GM19351 (cell line): ENCODE results near the gene LILRB3.
"Not testable (repeated sequence)": the region's sequence is repeated elsewhere in the genome, so short reads cannot be mapped to it uniquely, and the experiment has no call there.

Experiments used
- ATAC-seq: cut with Tn5 transposase; IDR thresholded peaks from one replicate; pipeline ENCODE4 v1.9.1; 2021; ENCODE audit warnings: mild to moderate bottlenecking, moderate library complexity; ENCODE audit not compliant: unreplicated experiment

The LILRB3 gene

DNA sequence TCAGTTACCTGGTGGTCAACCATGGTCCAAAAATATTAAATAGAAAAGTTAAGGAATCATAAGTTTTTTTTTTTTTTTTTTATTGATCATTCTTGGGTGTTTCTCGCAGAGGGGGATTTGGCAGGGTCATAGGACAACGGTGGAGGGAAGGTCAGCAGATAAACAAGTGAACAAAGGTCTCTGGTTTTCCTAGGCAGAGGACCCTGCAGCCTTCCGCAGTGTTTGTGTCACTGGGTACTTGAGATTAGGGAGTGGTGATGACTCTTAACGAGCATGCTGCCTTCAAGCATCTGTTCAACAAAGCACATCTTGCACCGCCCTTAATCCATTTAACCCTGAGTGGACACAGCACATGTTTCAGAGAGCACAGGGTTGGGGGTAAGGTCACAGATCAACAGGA lies 8.6 kb downstream of the LILRB3 start:
- not testable (repeated sequence) for ATAC-seq

DNA sequence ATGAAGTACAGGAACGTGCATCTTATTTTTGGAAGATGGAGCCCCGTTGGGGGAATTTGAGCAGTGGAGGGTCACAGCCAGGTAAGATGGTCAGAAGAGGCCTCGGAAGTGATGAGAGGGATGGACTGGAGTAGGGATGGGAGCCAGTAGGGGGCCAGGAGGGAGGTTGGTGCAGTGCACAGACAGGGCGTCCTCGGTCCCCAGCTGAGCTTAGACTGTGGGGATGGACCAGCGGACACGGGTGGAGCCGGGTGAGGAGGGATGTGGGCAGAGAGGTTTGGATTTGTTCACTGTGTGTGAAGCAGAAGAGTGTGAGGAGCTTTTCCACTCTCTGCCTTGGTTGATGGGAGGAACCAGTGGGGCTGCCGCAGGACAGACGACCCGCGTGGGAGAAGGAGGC lies 11.6 kb downstream of the LILRB3 start:
- no peak for ATAC-seq

DNA sequence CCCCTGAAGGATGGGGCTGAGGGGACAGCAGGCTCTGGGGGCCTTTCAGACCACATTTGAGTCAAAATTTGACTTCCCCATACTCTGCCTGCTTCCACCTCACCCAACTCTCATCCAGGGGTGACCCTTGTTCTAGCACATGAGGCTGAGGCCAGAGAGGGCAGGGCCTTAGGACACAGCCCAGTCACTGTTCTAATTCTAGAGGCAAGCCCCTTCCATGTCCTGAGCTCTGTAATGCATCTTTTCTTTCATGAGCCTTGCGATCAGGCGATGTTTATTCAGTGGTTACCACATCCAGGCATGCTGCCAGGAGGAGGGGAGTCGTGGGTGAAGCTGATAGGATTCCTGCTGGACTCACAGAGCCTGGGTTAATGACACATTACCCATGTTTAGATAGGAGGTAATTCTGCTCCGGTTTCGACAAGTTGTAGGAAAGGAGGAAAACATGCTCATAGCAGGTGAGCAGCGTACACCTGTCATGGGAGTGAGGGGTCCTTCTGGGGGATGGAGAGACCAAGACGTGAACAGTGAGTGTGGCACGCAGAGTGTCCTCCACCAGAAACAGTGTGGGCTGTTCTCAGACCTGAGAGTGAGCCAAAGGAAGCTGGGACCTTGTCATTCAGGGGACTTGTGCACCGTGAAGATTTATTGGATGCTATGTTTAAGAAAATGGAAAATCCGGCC lies 12.9 kb downstream of the LILRB3 start:
- ATAC-seq: no peak

DNA sequence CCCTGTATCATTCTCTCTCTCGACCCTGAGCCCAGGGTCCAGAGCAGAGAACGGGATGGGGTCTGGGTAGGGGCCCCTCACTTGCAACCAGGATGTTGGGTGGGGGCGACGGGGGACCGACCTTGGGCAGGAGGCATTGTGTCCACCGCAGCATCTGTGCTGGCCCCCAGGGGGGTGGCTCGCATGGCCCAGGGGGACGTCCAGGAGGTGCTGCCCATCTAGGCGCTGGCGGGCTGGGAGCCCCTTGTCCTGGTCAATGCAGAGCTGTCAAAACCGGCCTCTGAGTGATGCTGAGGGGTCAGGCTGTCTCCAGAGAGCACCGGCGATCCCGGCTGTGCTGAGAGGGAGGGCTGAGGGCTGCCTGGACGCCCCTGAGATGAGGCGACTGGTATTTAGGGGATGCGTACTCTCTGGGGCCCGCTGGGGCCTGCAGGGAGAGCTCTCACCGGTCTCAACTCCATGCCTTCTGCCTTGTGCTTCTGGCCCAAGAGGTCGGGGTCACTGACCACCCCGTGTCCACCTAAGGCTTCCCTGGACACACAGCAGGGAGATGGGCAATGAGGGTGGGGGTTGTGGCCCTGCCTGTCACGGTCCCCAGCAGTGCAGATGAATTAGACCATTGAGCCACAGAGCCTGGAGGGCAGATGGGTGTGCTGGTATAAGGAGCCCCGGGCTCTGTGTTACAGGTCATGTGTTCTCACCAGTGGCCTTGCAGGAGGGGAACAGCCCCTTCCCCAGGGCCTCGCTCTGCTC lies 13.6 kb downstream of the LILRB3 start:
- ATAC-seq: no peak

DNA sequence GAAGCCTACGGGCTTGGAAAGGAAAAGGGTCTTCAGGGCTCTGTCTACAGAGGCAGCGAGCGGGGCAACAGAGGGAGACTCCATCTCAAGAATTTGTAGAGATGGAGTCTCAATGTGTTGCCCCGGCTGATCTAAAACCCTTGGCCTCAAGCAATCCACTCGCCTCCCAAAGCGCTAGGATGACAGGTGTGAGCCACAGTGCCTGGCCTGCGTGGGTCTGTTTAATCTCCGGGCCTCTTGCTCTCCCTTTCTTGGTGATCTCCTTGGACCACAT lies 14.1 kb downstream of the LILRB3 start:
- no peak for ATAC-seq

DNA sequence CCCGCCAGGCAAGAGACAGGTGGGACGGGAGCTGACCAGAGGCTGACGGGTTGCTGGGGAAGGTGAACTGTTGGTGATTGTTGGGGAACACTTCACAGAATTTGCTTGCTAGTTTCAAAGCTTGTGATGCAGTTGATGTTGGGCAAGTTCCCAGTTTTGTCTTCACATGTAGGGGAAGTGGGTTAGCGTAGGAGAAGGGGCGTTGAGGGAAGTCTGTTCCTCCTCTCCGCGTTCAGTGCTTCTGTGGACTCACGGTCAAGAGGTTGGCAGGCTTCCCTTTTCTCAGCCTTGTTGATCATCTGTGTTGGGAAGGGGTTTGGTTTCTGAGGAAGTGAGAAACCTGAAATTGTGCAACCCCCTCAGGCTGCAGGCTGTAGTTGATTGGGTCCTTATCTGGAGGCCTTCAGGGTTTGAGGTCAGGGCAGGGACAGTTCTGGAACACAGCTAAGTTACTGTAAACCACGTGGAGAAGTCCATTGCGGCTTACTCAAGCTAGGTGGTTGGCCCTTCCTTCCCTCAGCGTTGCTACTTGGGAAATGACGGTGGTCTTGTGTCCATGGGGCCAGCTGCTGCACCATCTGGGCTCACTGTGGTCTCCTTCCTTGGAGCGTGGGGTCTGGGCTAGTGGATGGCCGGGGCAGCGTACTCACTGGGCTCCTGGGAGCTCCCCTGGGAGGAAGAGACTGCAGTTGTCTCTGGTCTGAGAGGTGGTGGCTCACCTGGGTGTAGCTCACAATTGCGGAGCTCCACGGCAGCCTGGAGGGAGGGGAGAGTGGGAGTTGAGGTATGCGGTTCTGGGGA lies 14.6 kb downstream of the LILRB3 start:
- ATAC-seq: peak; percentile 54

DNA sequence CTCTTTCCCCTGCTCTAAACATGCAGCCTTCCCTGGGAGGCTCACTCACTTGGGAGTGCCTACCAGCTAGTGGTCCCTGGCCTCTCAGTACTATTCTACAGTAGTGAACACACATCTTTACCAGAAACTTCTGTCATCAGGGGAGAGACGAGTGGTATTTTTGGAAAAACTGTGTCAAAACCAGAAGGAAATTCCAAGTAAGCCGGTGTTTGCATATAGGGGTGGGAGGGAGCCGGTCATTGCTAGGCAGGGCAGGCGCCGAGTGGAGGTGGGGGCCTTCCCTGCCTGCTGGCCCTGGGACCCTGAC lies 15.2 kb downstream of the LILRB3 start:
- no peak for ATAC-seq

DNA sequence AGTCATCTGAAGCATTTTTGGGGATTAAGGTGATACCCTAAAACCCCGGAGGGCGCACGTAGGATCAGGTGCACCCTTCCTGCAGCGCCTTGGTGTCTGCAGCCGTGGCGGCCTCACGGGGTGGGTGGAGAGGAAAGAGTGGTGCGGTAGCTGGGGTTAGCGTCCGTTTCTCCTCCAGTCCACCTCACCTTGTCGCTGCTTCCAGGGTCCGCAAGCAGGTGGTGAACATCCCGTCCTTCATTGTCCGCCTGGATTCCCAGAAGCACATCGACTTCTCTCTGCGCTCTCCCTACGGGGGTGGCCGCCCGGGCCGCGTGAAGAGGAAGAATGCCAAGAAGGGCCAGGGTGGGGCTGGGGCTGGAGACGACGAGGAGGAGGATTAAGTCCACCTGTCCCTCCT lies 15.6 kb downstream of the LILRB3 start:
- ATAC-seq: not testable (repeated sequence)

DNA sequence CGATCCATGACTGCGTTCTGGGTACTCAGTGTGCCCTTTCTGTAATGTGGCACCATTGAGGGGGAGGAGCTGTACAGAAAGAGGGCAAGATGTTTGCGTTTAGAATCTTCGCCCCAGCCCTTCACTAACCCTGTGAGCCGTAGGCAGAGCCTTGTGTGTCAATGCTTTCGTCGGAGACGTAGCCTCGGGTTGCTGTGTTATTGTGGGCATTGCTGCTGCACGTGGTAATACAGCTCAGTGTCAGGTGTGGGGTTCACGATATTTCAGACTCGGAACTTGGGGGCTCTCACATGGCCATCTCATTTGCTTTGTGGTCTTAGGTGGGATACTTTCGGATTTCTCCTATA lies 16.0 kb downstream of the LILRB3 start:
- no peak for ATAC-seq

DNA sequence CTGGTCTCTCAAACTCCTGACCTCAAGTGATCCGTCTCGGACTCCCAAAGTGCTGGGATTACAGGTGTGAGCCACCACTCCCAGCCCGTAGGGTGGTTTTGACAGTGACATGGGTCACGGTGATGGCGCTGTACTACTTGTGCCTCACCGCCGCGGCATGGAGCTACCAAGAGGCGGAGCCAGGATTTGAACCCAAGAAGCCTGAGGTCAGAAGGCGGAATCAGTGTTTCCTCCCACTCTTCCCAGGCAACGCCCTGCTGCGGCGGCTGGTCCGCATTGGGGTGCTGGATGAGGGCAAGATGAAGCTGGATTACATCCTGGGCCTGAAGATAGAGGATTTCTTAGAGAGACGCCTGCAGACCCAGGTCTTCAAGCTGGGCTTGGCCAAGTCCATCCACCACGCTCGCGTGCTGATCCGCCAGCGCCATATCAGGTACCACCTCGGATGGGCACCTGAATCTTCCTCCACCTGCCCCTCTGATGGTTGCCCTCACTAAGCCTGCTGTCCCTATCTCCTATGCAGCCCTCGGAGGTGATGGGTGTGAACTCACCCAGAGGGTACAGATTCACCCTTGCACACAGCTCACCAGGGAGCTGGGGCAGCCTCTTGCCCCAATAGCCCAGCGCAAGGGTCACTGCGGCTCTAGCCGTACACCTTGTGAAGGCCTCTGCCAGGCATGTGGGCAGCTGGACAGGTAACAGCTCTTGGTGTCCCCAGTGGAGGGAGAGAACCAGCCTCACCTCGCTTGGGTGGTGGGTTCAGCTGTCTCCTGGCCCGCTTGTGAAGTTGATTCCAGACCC lies 16.6 kb downstream of the LILRB3 start:
- ATAC-seq: no peak

DNA sequence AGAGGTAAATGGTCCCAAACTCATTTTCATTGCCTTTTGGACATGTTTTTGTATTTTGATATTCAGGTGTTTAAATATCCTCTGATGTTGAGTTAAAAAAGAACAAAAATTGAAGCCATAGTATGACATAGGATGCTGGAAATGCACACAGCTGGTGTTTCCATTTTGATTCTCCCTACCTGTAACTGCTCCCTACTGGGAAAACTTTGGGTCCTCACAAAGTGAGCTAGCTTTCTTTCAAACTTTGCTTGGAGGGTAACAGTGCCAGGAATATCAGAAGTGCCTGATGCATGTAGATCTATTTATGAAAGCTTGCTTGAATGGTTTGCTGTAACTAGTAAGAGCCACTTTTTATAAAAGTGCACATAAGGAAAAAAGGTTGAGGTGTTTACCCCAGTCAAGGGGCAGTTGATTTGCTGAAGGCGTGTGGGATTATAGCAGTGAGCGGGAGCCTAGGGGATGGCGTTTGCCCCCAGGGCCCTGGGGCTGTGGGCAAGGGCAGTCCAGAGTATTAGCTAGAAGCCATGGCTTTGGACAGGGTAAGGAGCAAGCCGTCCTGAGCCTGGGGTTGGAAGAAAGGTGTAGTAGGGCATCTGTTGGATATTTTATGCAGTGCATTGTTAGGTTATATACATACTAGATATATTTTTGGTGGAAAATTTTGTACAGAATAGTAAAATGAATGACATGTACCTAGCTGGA lies 17.9 kb downstream of the LILRB3 start:
- ATAC-seq: no peak

DNA sequence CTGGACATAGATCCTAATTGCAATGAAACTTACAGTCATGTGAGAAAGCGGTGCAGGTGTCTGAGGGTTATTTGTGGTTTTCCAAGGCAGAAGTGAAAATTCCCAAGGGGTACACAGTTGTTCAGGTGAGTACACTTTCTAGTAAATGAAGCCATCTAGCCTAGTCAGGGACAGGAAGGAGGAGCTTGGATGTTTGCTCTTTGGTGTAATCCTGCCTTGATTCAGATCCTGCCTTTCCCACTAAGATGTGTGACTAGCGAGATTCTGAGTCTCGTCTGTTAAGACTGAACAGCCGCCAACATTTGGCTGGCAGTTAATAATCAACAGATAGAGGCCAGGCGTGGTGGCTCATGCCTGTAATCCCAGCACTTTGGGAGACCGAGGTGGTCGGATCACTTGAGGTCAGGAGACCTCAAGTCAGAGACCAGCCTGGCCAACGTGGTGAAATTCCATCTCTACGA lies 19.6 kb downstream of the LILRB3 start:
- no peak for ATAC-seq

DNA sequence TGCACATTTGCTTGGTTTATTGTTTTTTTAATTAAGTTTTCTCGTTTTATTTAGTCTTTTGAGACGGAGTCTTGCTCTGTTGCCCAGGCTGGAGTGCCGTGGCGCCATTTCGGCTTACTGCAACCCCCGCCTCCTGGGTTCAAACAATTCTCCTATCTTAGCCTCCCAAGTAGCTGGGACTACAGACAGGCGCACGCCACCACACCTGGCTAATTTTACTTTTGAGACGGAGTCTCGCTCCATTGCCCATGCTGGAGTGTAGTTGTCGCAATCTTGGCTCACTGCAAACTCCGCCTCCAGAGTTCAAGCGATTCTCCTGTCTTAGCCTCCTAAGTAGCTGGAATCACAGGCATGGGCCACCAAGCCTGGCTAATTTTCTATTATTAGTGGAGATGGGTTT lies 20.8 kb downstream of the LILRB3 start:
- no peak for ATAC-seq

DNA sequence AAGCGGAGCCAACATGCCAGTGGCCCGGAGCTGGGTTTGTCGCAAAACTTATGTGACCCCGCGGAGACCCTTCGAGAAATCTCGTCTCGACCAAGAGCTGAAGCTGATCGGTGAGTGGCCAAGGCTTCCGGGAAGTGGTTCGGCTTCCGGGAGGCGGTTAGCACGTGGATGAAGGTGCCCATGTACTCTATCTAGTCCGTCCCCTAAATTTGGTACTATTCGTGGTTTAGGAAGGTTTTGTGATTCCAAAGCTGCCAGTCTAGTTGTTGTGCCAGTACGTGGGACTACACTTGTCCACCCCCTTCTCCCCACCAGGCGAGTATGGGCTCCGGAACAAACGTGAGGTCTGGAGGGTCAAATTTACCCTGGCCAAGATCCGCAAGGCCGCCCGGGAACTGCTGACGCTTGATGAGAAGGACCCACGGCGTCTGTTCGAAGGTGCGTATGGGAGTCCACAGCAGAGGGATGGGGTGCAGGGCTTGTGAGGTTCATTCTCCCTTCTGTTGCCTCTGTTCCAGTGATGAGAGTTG lies 21.6 kb downstream of the LILRB3 start:
- no peak for ATAC-seq

DNA sequence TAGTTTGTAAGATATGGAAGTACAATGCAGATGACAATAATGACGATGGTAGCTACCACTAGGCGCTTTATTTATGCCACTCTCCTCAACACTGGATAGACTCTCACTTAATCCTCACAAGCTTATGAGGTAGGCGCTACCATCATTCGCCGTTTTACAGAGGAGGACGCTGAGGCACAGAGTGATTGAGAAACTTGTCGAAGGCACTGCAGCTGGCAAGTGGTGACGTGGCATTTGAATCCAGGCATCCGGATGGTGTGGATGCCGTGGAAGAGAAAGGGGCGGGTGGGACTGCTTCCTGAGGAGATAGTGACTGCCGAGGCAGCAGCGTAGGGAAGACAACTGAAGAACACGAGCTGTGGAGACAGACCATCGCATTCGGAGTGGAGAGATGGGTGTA lies 23.4 kb downstream of the LILRB3 start:
- ATAC-seq: no peak

DNA sequence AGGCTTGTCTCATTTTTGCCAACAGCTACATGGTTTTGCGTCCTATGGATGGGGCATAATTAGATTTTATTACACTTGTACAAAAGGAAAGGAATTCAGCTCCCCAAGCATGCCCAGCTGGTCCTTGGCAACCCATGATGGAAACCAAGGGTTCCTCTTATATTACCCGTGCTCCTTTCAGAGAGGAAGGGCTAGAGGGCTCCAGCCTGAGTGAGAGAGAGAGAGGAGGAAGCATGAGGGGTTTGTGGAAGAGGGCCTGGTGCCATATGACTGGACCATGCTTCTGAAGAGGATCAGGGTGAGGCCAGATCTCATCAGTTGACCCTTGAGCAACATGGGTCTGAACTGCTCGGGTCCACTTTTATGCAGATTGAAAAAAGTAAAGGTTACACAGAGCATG lies 25.7 kb downstream of the LILRB3 start:
- no peak for ATAC-seq

DNA sequence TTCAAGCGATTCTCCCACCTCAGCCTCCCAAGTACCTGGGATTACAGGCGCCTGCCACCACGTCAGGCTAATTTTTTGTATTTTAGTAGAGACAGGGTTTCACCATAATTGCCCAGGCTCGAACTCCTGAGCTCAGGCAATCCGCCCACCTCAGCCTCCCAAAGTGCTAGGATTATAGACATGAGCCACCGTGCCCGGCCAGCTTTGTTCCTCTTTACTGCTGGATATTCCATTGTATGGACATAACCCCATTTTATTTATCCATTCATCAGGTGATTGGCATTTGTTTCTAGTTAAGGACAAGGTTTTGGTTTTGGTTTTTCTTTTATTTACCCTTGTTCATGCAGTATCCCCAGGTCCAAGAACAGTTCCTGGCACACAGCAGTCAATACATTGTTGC lies 26.3 kb downstream of the LILRB3 start:
- no peak for ATAC-seq

DNA sequence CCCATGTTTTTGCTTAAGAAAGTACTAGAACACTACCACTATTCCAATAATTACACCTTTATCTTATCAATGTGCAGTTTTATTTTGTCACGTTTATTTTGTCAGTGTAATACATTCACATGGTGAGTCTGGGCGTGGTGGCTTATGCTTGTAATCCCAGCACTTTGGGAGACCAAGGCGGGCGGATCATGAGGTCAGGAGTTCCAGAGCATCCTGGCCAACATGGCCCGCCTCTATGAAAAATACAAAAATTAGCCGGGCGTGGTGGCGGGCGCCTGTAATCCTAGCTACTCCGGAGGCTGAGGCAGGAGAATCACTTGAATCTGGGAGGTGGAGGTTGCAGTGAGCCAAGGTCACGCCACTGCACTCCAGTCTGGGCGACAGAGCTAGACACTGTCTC lies 28.3 kb downstream of the LILRB3 start:
- ATAC-seq: not testable (repeated sequence)

DNA sequence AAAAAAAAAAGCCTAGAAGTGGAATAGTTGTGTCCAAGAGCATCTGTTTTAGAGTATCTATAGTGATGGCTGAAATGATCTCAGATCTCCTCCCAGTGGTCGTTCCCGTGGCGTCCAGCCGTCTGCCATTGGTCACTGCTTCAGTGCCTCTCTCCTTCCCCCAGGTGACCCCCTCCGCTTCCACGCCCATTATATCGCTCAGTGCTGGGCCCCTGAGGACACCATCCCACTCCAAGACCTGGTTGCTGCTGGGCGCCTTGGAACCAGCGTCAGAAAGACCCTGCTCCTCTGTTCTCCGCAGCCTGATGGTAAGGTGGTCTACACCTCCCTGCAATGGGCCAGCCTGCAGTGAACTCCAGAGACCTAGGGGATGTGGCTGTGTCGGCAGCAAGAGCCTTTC lies 29.8 kb downstream of the LILRB3 start:
- no peak for ATAC-seq

DNA sequence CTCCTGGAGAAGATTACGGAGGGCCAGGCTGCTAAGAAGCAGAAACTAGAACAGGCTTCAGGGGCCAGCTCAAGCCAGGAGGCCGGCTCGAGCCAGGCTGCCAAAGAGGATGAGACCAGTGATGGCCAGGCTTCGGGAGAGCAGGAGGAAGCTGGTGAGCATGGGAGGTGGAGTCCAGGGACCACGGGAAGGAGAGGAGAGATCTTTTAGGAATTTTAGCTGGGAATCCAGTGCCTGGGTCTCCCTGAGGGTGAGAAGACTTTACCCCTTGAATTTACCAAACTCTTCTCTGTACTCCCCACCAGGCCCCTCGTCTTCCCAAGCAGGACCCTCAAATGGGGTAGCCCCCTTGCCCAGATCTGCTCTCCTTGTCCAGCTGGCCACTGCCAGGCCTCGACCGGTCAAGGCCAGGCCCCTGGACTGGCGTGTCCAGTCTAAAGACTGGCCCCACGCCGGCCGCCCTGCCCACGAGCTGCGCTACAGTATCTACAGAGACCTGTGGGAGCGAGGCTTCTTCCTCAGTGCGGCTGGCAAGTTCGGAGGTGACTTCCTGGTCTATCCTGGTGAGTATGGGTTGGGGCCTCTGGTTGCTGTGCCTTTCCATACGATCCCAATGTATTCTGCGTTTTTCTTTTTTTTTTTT lies 30.9 kb downstream of the LILRB3 start:
- ATAC-seq: no peak
